Fibroblast of villous mesenchyme (primary cell): ENCODE measurements around the gene CNOT2. TPM values are rescaled to one million over a fixed set of nuclear protein-coding genes. Genes with fewer than 3 reads are reported as not detected.

Source experiments
- DNase-seq: peaks from one replicate; pipeline ENCODE4 v3.0.0-alpha.2; 2010; ENCODE audit warnings: low read depth
- H3K4me3 ChIP-seq: 2 replicates; pipeline ENCODE4 v1.5.1; 2011; ENCODE audit warnings: low read depth, mild to moderate bottlenecking, low read length
- total RNA-seq: library from RNA; depleted of rRNA; stranded (reverse); fragments of >200 nt; gene quantifications from 2 replicates; pipeline ENCODE4 v1.2.3, GENCODE V29; 2012
- TF ChIP-seq, protein P1 (sequence below): IDR thresholded peaks from 2 replicates; pipeline ENCODE4 v1.5.1; 2012; ENCODE audit warnings: low read depth, mild to moderate bottlenecking, low read length; ENCODE audit not compliant: insufficient read depth

CNOT2 gene
- total RNA-seq, 1 donor: 186 TPM

DNA sequence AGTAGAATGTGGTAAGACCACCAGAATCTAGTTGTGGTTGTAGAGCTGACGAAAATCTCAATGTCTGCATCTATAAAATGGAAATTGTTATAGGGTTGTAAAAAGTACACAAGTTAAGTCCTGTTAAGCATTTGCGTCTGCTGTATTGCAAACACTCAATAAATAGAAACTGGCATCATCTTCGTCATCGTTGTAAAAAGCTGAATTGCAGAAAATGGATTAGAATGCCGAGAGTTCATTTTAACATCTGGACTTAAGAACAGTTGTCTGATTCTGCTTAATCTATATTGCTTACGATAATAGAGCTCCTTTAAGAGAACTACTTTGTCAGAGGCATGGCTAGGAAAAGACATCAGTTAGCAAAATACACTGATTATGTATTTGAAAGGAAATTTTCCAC lies 156.1 kb downstream of the CNOT2 start:
- DNase-seq: no peak

DNA sequence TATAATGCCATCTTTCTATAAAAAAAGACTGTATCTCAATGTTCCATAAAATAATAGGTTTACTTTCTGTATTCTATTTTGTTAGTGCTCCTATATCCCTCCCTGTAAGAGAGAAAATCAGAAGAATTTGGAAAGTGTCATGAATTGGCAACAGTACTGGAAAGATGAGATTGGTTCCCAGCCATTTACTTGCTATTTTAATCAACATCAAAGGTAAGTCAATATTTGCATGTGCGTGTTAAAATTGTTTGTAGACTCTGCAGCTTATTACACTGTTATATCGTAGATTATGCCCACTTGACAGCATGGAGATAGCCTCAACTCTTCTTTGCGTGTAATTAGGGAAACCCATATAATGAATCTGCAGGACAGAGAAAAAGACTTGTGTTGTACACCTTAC lies 156.9 kb downstream of the CNOT2 start:
- no peak overlapping the region for H3K4me3 ChIP-seq
- TF ChIP-seq, protein P1, sequence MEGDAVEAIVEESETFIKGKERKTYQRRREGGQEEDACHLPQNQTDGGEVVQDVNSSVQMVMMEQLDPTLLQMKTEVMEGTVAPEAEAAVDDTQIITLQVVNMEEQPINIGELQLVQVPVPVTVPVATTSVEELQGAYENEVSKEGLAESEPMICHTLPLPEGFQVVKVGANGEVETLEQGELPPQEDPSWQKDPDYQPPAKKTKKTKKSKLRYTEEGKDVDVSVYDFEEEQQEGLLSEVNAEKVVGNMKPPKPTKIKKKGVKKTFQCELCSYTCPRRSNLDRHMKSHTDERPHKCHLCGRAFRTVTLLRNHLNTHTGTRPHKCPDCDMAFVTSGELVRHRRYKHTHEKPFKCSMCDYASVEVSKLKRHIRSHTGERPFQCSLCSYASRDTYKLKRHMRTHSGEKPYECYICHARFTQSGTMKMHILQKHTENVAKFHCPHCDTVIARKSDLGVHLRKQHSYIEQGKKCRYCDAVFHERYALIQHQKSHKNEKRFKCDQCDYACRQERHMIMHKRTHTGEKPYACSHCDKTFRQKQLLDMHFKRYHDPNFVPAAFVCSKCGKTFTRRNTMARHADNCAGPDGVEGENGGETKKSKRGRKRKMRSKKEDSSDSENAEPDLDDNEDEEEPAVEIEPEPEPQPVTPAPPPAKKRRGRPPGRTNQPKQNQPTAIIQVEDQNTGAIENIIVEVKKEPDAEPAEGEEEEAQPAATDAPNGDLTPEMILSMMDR: no peak
- DNase-seq: no peak

More for the DNA sequence above, 156.1 kb downstream of the CNOT2 start:
- TF ChIP-seq, protein P1: no peak
- no peak overlapping the region for H3K4me3 ChIP-seq

DNA sequence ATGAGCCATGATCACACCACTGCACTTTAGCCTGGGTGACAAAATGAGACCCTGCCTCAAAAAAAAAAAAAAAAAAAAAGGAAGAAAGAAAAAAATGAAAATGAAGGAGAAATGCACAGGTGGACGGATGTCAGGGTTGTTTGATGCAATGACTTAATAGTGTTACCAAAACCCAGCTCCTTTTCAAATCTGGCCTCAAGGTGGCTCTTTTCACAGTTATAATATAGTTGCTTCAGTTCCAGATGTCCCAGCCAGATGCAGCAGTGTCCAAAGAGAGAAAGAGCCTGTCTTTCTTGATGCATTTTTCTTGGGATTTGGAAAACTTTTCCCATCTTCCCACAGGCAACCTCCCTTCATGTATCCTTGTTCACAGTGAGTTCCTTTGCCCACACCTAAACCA lies 159.4 kb downstream of the CNOT2 start:
- no peak for DNase-seq
- TF ChIP-seq, protein P1: peak; percentile 6
- H3K4me3 ChIP-seq: no peak overlapping the region

DNA sequence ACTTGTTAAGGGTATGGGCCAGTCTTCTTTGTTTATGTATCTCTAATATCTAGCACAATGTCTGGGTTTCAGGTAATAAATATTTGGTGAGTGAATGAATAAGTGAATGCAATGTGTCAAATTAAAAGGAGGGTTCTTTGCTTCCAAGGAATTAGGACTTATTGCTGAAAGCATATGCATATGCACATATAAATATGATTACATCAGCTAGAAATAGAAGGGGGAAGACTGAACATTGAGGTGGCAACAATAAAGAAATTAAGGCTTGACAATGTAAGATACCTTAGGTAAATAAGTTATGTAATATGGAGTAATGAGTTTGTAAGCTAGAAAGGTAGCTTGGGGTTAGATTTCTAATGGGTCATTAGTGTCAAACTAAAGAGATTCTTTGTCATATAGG lies 160.6 kb downstream of the CNOT2 start:
- no peak for DNase-seq
- TF ChIP-seq, protein P1: no peak
- no peak overlapping the region for H3K4me3 ChIP-seq

Other genes with a start within 250 kb of the CNOT2 start
- 4.2 and 7.3 TPM in 2 replicates for gene KCNMB4, start 122.9 kb downstream of the CNOT2 start, total RNA-seq